Gastroesophageal sphincter (tissue), 3 donors: ENCODE measurements around the gene ZCCHC3.
"Not testable (repeated sequence)": the region's sequence is repeated elsewhere in the genome, so short reads cannot be mapped to it uniquely, and the experiment has no call there.

Experiments
- CTCF ChIP-seq, 4 experiments: fragments of 200-600 bp in 2 of 4; fragments of 450-650 bp in 2 of 4; sonication (generic) in 1 of 4; IDR thresholded peaks; one replicate each; pipeline ENCODE4 v1.5.1; 2017 to 2019; ENCODE audit warnings: antibody characterized with exemption in 4 of 4, mild to moderate bottlenecking in 2 of 4, moderate library complexity in 2 of 4
- EP300 ChIP-seq: sonication (generic); formaldehyde crosslinking; IDR thresholded peaks from one replicate; pipeline ENCODE4 v1.6.1; 2017; ENCODE audit warnings: antibody characterized with exemption, mild to moderate bottlenecking

DNA sequence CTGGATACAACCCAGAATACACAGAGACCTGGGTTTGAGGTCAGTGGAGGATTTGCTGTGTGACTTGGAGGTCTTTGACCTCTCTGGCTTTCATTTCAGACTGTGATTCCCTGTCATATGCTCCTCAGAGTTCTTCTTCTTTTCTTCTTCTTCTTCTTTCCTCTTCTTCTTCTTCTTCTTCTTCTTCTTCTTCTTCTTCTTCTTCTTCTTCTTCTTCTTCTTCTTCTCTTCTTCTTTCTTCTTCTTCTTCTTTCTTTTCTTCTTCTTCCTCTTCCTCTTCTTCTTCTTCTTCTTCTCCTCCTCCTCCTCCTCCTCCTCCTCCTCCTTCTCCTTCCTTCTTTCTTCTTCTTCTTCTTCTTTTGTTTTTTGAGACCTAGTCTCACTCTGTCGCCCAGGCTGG lies 38.7 kb downstream of the ZCCHC3 start:
- TF ChIP-seq EP300; CTCF (IDR thresholded peaks at IDR 0.05): not testable (repeated sequence)
